Subcutaneous adipose tissue (tissue), 4 donors: Measurements from ENCODE around the gene APBB2. TPM values are rescaled to one million over a fixed set of nuclear protein-coding genes. Genes with fewer than 3 reads are reported as not detected.

Experiments used
- total RNA-seq, 4 donors: library from RNA; depleted of rRNA; stranded (reverse); fragments of >200 nt; gene quantifications; one replicate each; pipeline ENCODE4 v1.1.0, GENCODE V29; 2016
- TF ChIP-seq, protein P1 (sequence below): fragments of 450-650 bp; IDR thresholded peaks from one replicate; pipeline ENCODE4 v1.5.1; 2016; ENCODE audit warnings: low read depth, mild to moderate bottlenecking, control low read depth, antibody characterized with exemption, moderate library complexity

APBB2 gene
- total RNA-seq, 4 donors from 2014 or later: 55.6 to 181 (median 124) TPM

DNA sequence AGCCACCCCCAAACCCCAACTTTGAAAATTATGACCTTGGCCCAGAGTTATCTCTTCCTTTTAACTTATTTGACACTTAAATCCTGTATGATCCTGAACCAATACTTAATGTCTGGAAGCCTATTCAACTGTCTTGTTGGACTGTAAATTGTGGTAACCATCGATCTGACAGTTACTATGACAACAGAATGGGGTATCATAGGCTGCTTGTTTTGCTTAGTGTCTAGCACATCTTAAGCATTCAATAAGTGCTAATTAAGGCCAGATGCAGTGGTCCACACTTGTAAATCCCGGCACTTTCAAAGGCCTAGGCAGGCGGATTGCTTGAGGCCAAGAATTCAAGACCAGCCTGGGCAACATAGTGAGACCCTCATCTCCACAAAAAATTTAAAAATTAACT is 175.0 kb downstream of the APBB2 start:
- TF ChIP-seq, protein P1, sequence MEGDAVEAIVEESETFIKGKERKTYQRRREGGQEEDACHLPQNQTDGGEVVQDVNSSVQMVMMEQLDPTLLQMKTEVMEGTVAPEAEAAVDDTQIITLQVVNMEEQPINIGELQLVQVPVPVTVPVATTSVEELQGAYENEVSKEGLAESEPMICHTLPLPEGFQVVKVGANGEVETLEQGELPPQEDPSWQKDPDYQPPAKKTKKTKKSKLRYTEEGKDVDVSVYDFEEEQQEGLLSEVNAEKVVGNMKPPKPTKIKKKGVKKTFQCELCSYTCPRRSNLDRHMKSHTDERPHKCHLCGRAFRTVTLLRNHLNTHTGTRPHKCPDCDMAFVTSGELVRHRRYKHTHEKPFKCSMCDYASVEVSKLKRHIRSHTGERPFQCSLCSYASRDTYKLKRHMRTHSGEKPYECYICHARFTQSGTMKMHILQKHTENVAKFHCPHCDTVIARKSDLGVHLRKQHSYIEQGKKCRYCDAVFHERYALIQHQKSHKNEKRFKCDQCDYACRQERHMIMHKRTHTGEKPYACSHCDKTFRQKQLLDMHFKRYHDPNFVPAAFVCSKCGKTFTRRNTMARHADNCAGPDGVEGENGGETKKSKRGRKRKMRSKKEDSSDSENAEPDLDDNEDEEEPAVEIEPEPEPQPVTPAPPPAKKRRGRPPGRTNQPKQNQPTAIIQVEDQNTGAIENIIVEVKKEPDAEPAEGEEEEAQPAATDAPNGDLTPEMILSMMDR: no peak

DNA sequence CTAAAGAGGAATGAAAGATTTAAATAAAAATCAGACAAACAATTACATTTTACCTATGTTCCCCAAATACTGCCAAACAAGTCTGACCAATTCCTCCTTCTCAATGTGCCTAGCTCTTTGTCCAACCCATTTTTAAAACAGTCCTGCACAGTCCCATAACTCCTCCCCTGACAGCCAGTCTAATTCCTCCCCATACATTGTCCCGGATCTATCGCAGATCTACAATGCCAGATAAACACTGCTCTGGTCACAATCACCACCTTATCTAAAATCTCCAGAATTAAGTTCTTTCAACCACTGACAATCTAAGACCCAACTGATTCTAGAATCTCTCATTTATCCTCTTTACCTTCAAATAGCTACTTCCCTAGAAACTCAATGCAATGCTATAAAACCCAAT is 176.0 kb downstream of the APBB2 start:
- TF ChIP-seq, protein P1: no peak

DNA sequence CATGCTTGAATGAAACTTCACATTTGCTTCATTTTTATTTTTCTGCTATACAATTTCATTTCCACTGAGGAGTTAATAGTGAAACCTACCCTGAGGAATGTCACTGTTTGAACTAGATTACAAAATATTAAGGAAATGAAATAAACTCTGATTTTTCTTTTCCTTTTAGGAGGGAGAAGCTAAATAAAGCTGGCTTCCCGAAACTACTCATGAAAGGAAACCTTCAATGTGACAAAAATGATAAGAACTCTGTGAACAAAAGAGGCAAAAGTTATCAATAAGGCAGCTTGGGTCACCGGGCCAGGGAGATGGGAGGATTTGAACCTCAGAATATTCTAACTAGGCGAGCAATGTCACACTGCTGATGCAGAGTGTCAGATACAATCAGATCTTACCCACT is 185.2 kb downstream of the APBB2 start:
- TF ChIP-seq, protein P1: no peak

DNA sequence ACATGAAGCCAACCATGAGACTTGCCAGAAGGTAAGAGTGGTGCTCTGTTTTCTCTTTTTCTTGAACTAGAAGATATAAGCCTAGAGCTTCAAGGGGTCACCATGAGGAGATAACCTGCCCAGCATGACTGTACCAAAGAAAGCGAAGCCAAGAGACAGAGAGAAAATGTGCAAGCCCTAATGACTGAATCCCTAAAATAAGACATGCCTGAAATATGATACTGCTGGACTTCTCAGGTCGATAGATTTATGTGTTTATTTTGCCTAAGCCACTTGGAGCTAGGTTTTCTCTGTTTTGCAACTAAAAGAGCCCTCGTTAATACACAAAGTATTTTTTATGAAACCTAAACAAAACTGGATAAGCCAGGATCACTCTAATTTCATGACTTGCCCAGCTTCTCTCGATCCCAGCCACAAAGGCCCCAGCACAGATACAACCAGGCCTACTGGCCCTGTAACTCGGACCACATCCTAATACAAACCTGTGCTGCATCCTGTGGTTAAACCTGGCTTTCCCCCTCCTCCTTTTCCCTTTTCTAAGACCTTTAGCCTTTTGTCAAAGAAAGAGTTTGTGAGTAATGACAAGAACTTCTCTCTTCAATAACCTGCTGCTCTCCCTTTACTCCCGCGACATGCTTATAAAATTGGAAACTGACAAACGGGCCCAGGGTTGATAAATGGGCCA is 185.8 kb downstream of the APBB2 start:
- TF ChIP-seq, protein P1: no peak

DNA sequence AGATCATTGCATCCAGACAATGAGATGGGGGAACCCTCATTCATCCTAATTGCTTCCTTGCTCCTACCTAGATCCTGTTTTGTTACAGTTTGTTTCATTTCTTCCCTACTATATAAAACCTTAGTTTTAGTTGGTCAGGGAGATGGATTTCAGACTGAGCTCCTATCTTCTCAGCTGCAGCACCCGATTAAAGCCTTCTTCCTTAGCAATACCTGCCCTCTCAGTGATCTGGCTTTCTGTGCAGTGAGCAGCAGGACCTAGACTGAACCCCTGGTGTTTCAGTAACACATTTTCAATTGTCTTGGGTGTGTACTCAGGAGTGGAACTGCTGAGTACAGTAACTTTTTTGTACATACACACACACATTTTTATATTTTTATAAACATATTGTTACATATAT is 187.4 kb downstream of the APBB2 start:
- TF ChIP-seq, protein P1: no peak

DNA sequence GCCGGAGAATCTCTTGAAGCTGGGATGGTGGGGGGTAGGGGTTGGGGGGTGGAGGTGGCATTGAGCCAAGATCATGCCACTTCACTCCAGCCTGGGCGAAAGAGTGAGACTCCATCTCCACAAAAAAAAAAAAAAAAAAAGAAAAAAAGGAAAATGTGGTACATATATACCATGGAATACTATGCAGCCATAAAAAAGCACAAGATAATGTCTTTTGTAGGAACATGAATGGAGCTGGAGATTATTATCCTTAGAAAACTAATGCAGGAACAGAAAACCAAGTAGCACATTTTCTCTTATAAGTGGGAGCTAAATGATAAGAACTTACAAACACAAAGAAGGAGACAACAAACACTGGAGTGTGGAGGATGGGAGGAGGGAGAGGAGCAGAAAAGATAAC is 188.5 kb downstream of the APBB2 start:
- TF ChIP-seq, protein P1: no peak

DNA sequence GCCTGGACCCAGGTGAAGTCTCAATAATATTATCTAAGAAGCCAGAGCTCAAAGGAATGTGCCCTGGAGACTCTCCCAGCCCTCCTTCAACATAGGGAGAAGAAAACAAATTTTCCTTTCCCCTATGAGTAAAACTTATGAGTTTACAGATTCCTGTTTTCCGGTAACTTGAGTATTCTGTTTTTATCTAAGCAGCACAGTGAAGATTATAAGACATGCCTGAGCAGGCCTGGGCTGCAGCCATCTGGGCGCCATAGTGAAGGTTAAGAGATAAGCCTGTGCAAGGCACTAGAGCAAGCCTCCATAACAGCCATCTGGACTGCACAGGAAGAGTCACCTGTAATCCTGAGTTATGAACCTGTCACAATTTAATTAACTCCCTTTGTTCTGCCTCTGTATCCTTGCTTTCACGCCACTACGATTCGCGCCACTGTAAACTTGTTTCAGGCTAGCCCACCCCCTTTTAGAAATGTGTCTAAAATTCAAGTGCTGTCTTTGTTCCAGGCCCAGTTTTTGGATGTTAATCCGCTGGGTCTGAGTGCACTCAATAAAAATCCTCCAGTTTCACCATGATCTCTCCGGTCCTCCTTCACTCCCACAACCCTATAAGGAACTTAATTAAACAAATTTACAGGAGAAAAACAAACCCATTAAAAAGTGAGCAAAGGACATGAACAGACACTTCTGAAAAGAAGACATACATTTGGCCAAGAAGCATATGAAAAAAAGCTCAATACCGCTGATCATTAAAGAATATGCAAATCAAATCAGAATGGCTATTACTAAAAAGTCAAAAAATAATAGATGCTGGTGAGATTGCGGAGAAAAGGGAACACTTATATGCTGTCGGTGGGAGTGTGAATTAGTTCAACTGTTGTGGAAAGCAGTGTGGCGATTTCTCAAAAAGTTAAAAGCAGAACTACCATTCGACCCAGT is 189.5 kb downstream of the APBB2 start:
- TF ChIP-seq, protein P1: no peak
